Stimulated activated CD8-positive, alpha-beta memory T cell treated with anti-CD3 and anti-CD28 coated beads, Interleukin-7, amount 100 ng/mL, for 4 hours (primary cell): ENCODE results near the gene FILIP1.

Source experiments
- DNase-seq, 2 donors: peaks; one replicate each; pipeline ENCODE4 v3.0.0-alpha.2; 2020; ENCODE audit warnings: low read depth in 2 of 2

Gene FILIP1

GRCh38 chr6:75337835-75338580, 155.6 kb downstream of the FILIP1 start:
- no peak for DNase-seq

- DNase-seq, result no peak
Observed at GRCh38 chr6:75334266-75335040, 159.1 kb downstream of the FILIP1 start.

DNA sequence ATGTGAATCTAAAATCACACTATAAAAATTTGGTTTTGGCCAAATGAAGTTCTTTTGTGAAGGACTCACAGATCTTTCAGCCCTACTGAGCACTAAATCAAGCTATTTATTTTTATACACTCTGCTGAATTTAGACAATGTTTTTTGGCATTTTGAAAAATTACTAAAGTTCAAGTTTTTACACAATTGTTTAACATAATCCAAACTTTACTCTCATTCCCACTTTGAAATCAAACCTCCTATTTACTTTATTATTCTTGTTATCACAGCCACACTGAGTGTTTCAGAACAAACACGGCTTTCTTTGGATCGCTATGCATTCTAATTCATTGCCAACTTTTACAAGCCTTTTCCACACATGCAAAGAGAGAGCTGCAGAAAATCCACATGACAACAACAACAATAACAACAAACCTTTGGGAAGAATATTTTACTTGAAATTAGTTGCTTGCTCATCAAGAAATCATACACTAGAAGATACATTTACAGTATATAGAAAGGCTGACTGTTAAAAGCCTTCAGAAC, 159.9 kb downstream of the FILIP1 start:
- no peak for DNase-seq

GRCh38 chr6:75331151-75331550, 162.4 kb downstream of the FILIP1 start:
- DNase-seq, result no peak

DNA sequence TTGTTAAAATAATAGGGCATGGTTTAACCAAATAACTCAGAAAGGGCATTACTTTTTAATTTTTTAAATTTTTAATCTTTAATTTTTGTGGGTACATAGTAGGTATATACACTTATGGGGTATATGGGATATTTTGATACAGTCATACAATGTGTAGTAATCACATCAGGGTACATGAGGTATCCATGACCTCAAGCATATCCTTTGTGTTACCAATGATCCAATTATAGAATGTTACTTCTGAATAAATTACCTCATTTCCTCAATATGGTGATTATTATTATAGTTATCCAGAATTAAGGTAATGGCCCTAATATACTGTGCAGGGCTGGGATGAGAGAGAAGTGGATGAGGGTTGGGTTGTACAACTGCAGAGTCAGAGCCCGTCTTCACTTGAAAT, 163.9 kb downstream of the FILIP1 start:
- no peak for DNase-seq

DNA sequence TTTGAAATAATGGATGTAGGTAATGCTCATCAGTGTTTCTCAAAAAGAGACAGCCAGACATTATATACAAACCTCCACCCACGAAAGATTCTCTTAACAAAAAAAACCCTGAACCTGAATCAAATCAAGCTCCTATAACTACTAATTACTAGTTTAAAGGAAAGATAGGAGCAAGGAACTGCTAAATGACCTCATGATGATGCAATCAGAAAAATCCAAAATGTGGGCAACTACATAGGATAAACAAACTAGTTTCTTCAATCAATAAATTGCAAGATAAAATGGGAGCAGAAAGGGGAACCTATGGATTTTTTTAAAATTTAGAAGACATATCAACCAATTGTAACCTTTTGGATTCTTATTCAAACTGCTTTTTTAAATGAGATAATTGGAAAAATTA, 165.8 kb downstream of the FILIP1 start:
- DNase-seq, result no peak

- DNase-seq, result no peak
Observed at GRCh38 chr6:75326557-75327258, 166.9 kb downstream of the FILIP1 start.

DNA sequence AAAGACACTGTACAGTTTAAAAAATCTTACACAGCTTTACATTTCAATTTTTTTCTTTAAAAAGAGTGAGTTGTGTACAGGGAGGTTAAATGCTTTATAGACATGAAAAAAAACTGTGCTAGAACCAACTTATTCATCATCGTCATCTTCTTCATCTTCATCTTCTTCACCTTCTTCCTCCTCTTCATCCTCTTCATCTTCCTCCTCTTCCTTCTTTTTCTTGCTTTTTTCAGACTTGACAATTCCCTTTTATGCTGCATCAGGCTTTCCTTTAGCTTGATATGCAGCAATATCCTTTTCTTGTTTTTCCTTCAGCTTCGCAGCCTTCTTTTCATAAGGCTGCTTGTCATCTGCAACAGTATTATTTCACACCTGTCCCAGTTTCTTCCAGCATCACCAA, 174.7 kb downstream of the FILIP1 start:
- no peak for DNase-seq

- DNase-seq, result no peak
Observed at GRCh38 chr6:75317503-75318206, 175.9 kb downstream of the FILIP1 start.

- DNase-seq, result no peak
Observed at GRCh38 chr6:75315978-75316377, 177.6 kb downstream of the FILIP1 start.

GRCh38 chr6:75308250-75308988, 185.2 kb downstream of the FILIP1 start:
- no peak for DNase-seq

- DNase-seq, result no peak
Observed at GRCh38 chr6:75307364-75308004, 186.1 kb downstream of the FILIP1 start.

- no peak for DNase-seq
Observed at GRCh38 chr6:75306064-75306463, 187.5 kb downstream of the FILIP1 start.

- DNase-seq, result no peak
Observed at GRCh38 chr6:75305573-75305972, 188.0 kb downstream of the FILIP1 start.

DNA sequence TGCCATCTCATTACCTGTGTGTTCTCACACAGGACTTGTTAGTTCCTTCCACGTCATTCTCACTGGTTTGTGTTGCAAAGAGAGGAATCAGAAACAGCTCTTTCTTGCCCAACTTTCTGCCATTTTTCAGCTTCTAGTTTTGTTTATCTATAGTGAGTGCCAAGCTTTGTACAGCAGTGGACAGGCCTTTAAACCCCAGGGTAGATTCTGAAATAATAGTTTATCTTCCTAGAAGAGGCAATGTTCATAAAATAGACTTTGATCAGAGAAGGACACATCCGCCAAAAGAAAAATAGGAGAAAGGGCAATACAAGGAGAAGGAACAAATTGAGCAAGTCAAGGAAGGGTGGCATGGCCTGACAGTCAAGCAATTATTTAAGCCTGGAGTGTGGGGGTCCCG, 191.3 kb downstream of the FILIP1 start:
- DNase-seq, result no peak

DNA sequence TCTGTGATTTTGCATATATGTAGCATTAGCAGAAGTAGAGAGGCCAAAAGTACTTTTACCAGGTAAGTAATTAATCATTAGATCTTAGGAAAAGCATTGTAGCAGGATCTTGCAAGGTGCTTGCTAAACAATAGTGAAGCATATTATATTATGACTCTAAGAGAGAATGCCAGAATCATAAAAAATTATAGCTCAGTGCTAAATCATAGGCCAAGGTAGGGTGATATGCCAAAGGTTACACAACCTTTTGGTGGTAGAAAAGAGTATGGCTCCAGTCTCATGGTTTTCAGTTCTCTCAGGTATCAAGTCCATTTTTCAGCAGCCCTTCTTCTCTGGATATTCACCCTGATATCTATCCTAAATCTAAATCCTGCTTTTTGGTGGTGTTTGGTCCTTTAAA, 192.1 kb downstream of the FILIP1 start:
- no peak for DNase-seq

GRCh38 chr6:75301088-75301487, 192.5 kb downstream of the FILIP1 start:
- DNase-seq, result no peak

- DNase-seq, result no peak
Observed at GRCh38 chr6:75300531-75300855, 193.1 kb downstream of the FILIP1 start.

GRCh38 chr6:75299801-75300530, 193.6 kb downstream of the FILIP1 start:
- DNase-seq, result no peak
